Activated naive CD8-positive, alpha-beta T cell (primary cell): ENCODE data around the gene DLG1.
"Not testable (repeated sequence)": the region's sequence is repeated elsewhere in the genome, so short reads cannot be mapped to it uniquely, and the experiment has no call there.

Source experiments
- H3K27ac Mint-ChIP-seq: one replicate; pipeline ENCODE4 v1.8.0; 2021; ENCODE audit warnings: mixed read lengths
- H3K27me3 Mint-ChIP-seq: one replicate; pipeline ENCODE4 v1.8.0; 2021; ENCODE audit warnings: mixed read lengths
- H3K36me3 Mint-ChIP-seq: one replicate; pipeline ENCODE4 v1.8.0; 2021; ENCODE audit warnings: mixed read lengths
- H3K4me1 Mint-ChIP-seq: one replicate; pipeline ENCODE4 v1.8.0; 2021; ENCODE audit warnings: low read depth, mixed read lengths
- H3K4me3 Mint-ChIP-seq: one replicate; pipeline ENCODE4 v1.8.0; 2021; ENCODE audit warnings: mild to moderate bottlenecking, mixed read lengths
- H3K9me3 Mint-ChIP-seq: one replicate; pipeline ENCODE4 v1.8.0; 2021; ENCODE audit warnings: low read depth, mixed read lengths

DLG1 gene

GRCh38 chr3:197229836-197230235 lies 68.6 kb downstream of the DLG1 start:
- H3K27me3 Mint-ChIP-seq = no peaks in the 10 kb centered on the region
- no peak overlapping the region for H3K4me3 Mint-ChIP-seq
- H3K27ac Mint-ChIP-seq = no peak overlapping the region
- H3K9me3 Mint-ChIP-seq = no peaks in the 10 kb centered on the region
- H3K36me3 Mint-ChIP-seq = peaks cover 7% of the 10 kb centered on the region
- H3K4me1 Mint-ChIP-seq = peaks cover 51% of the 10 kb centered on the region

GRCh38 chr3:197229178-197229577 lies 69.2 kb downstream of the DLG1 start:
- H3K4me1 Mint-ChIP-seq = peaks cover 48% of the 10 kb centered on the region
- H3K9me3 Mint-ChIP-seq = no peaks in the 10 kb centered on the region
- H3K36me3 Mint-ChIP-seq = peaks cover 4% of the 10 kb centered on the region
- H3K27ac Mint-ChIP-seq = no peak overlapping the region
- no peak overlapping the region for H3K4me3 Mint-ChIP-seq
- no peaks in the 10 kb centered on the region for H3K27me3 Mint-ChIP-seq

DNA sequence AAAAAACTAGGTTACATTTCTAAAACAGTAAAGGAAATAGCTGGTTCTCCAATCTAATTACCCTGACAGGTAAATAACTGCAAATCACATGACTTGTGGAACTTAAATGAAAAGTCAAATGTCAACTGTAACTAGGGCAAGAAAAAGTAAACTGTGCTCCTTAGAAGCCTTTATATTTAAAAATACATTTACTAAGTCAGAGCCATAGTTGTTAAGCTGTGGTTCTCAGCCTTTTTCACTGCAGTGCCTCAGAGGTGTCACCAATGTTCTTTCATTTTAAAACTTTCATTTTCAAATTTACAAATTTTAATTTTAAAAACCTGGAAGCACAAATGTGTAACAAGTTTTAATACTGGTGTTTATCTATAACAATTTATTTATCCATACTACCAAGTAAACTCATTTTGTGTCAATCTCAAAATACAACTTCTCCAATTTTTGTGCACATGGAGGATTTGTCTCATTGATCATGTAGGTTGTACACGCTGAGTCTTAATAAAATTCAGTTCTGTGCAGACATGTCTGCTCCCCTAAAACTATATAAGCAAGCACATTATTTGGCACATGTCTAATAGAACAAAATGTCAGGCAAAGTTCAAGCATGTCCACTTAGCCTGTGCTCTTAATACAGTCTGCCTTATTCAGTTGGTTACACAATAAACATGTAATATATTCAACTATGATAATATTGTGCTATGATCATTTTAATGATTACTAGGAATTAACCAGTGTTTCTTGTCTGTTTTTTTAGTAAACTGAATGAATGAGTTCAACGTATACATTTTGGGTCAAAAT lies 70.4 kb downstream of the DLG1 start:
- H3K4me1 Mint-ChIP-seq = peaks cover 48% of the 10 kb centered on the region
- H3K9me3 Mint-ChIP-seq = no peaks in the 10 kb centered on the region
- H3K27ac Mint-ChIP-seq = peak overlapping the region; percentile 50
- no peaks in the 10 kb centered on the region for H3K27me3 Mint-ChIP-seq
- no peak overlapping the region for H3K4me3 Mint-ChIP-seq
- H3K36me3 Mint-ChIP-seq = no peaks in the 10 kb centered on the region

DNA sequence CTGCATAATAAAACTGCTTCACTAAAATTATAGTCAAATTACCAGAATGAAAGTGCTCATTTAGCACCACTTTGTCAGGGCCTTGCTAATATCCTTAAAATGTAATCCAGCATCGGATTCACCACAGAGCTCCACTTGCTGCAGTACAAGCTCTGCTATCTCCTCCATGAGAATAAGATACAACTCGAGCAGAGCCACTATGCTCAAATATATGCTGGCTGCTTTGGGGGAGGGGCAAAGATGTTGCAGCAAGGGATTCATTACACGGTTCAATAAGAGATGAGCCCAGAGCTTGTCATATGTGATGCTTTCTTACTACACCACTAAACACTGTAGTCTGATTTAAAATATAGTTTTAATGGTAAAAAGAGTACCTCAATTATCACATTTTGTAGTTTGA lies 72.2 kb downstream of the DLG1 start:
- Mint-ChIP-seq H3K4me1 (peaks cover 48% of the 10 kb centered on the region), H3K9me3 (no peaks in the 10 kb centered on the region), H3K27me3 (no peaks in the 10 kb centered on the region), H3K36me3 (no peaks in the 10 kb centered on the region), H3K27ac (no peak overlapping the region), H3K4me3 (no peak overlapping the region)

DNA sequence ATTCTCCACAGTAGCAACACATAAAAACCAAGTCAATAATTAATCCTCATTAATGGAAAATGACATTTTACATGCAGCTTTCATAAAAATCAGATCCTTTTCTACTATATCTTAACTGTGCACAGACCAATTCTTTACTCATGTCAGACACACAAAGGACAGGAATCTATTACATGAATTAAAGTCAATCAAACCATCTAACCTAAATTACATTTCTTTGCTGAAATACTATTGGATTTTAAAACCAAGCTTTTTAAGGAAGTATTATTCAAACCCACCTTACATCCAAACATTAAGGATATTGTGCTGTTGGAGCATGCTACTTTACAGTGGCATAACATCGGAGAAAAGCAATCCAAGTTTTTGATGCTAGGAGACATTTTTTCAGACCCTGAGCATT lies 72.8 kb downstream of the DLG1 start:
- Mint-ChIP-seq H3K9me3 (no peaks in the 10 kb centered on the region), H3K27ac (no peak overlapping the region), H3K4me1 (peaks cover 47% of the 10 kb centered on the region), H3K36me3 (no peaks in the 10 kb centered on the region), H3K4me3 (no peak overlapping the region), H3K27me3 (no peaks in the 10 kb centered on the region)

GRCh38 chr3:197224034-197224444 lies 74.4 kb downstream of the DLG1 start:
- Mint-ChIP-seq H3K27me3 (no peaks in the 10 kb centered on the region), H3K36me3 (no peaks in the 10 kb centered on the region), H3K4me3 (no peak overlapping the region), H3K9me3 (no peaks in the 10 kb centered on the region), H3K4me1 (peaks cover 43% of the 10 kb centered on the region), H3K27ac (no peak overlapping the region)

DNA sequence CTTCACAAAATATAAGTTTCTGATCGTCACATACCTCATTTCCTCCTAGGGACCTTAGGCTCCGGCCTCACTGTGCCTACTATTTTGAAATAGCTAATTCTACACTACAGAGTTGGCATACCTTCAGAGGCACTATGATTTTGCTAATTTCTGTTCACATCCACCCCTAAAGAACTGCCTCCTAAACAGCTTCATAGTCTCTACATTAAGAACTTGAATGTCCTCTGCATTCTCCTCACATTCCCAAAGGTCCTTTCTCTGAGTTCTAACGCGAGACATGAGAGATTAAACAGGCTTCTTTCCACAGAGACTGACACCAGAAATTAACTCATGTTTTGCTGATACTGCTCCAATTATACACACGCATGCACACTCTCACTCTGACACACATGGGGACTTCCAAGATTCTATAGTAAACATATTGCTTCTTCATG lies 75.5 kb downstream of the DLG1 start:
- H3K27ac Mint-ChIP-seq = no peak overlapping the region
- H3K36me3 Mint-ChIP-seq = no peaks in the 10 kb centered on the region
- H3K9me3 Mint-ChIP-seq = no peaks in the 10 kb centered on the region
- H3K27me3 Mint-ChIP-seq = no peaks in the 10 kb centered on the region
- no peak overlapping the region for H3K4me3 Mint-ChIP-seq
- H3K4me1 Mint-ChIP-seq = peaks cover 35% of the 10 kb centered on the region

GRCh38 chr3:197219619-197220018 lies 78.8 kb downstream of the DLG1 start:
- Mint-ChIP-seq H3K4me1 (peaks cover 32% of the 10 kb centered on the region), H3K27ac (no peak overlapping the region), H3K9me3 (no peaks in the 10 kb centered on the region), H3K27me3 (no peaks in the 10 kb centered on the region), H3K36me3 (no peaks in the 10 kb centered on the region), H3K4me3 (no peak overlapping the region)

- Mint-ChIP-seq H3K4me1 (peaks cover 38% of the 10 kb centered on the region), H3K27me3 (no peaks in the 10 kb centered on the region), H3K27ac (no peak overlapping the region), H3K9me3 (no peaks in the 10 kb centered on the region), H3K4me3 (no peak overlapping the region), H3K36me3 (no peaks in the 10 kb centered on the region)
Observed at GRCh38 chr3:197218210-197218609, 80.2 kb downstream of the DLG1 start.

DNA sequence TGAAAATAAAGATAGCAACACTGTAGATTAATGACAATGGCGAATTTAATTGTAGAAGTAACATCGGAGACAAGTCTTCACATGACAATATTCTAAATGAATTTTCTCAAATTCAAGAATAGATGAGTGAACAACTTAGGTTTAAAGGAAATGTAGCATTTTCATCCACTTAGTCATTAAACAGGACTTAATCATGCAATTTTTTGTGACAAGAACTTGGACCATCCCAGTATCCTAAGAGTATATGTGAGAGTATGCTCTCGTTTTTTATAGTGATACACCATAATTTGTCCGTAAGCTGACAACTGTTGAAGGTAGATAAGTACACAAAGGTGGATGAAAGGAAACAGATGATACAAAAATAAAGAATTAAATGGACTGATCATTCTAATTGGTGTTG lies 81.5 kb downstream of the DLG1 start:
- Mint-ChIP-seq H3K27me3 (no peaks in the 10 kb centered on the region), H3K36me3 (peaks cover 5% of the 10 kb centered on the region), H3K4me1 (peaks cover 43% of the 10 kb centered on the region), H3K27ac (no peak overlapping the region), H3K9me3 (no peaks in the 10 kb centered on the region), H3K4me3 (no peak overlapping the region)

DNA sequence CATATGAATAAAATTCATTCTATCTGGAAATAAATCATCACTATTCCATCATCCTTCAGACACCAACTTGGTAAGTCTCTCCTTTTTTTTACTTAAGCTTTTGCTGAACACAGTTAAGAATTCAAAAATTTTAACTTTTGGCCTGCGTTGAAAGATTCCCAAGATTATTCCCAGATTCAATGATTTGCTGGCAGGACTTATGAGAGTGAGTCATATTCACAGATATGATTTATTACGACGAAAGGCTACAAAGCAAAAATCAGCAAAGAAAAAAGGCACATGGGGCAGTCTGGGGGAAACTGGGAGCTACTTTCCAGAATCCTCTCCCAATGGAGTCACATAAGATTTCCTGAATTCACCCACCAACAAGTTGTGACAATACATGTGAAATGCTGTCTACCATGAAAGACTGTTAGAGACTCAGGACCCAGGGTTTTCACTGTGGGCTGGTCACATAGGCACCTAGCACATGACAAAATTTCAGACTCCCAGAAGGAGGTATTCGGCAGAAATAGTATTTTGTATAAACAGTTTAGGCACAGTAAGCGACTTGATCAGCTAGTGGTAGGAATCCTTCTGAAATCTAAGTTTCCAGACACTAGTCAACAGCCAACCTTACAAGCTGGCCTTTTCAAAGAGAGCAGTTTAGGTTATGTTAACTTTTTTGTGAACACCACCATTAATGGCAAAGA lies 82.1 kb downstream of the DLG1 start:
- Mint-ChIP-seq H3K9me3 (no peaks in the 10 kb centered on the region), H3K36me3 (peaks cover 9% of the 10 kb centered on the region), H3K4me3 (no peak overlapping the region), H3K27ac (no peak overlapping the region), H3K4me1 (peaks cover 41% of the 10 kb centered on the region), H3K27me3 (no peaks in the 10 kb centered on the region)

GRCh38 chr3:197212290-197212689 lies 86.1 kb downstream of the DLG1 start:
- Mint-ChIP-seq H3K27ac (no peak overlapping the region), H3K4me1 (peaks cover 54% of the 10 kb centered on the region), H3K27me3 (no peaks in the 10 kb centered on the region), H3K9me3 (no peaks in the 10 kb centered on the region), H3K4me3 (no peak overlapping the region), H3K36me3 (peaks cover 10% of the 10 kb centered on the region)

DNA sequence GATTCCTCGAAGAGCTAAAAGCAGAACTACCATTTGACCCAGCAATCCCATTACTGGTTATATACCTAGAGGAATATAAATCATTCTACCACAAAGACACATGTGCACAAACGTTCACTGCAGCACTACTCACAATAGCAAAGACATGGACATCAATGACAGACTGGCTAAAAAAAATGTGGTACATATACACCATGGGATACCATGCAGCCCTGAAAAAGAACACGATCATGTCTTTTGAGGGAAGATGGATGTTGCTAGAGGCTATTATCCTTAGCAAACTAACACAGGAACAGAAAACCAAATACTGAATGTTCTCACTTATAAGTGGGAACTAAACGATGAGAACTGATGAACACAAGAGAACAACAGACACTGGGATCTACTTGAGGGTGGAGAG lies 86.7 kb downstream of the DLG1 start:
- not testable (repeated sequence) for H3K9me3 Mint-ChIP-seq, H3K27me3 Mint-ChIP-seq, H3K27ac Mint-ChIP-seq
- peak overlapping the region; percentile 42 for H3K4me3 Mint-ChIP-seq
- H3K4me1 Mint-ChIP-seq = peaks cover 57% of the 10 kb centered on the region
- H3K36me3 Mint-ChIP-seq = peaks cover 10% of the 10 kb centered on the region

- Mint-ChIP-seq H3K27me3 (no peaks in the 10 kb centered on the region), H3K36me3 (peaks cover 13% of the 10 kb centered on the region), H3K4me1 (peaks cover 59% of the 10 kb centered on the region), H3K9me3 (no peaks in the 10 kb centered on the region), H3K4me3 (no peak overlapping the region), H3K27ac (no peak overlapping the region)
Observed at GRCh38 chr3:197209366-197210260, 88.8 kb downstream of the DLG1 start.

DNA sequence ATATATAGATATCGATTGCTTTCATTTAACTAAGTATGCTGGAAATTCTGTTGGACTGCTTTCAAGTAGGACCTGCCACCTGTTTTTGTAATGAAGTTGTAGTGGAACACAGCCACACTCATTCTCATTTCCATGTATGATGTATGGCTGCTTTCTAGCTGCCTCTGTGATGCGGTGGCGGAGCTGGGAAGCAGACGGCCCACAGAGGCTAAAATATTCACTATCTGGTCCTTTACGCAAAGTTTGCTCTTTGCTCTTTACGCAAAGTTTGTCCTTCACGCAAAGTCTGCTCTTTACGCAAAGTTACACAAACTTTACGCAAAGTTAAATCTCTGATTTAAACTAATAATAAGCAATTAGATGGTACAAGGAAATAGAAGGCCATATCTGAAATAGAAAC lies 91.5 kb downstream of the DLG1 start:
- H3K27me3 Mint-ChIP-seq = no peaks in the 10 kb centered on the region
- no peak overlapping the region for H3K4me3 Mint-ChIP-seq
- peaks cover 67% of the 10 kb centered on the region for H3K4me1 Mint-ChIP-seq
- peaks cover 8% of the 10 kb centered on the region for H3K36me3 Mint-ChIP-seq
- no peaks in the 10 kb centered on the region for H3K9me3 Mint-ChIP-seq
- no peak overlapping the region for H3K27ac Mint-ChIP-seq
